NCI-H526 (cell line): ENCODE measurements around the gene TNXB.
A peak's percentile ranks its signal among the peaks of the same experiment; 100 is the strongest.
"Not testable (repeated sequence)": the region's sequence is repeated elsewhere in the genome, so short reads cannot be mapped to it uniquely, and the experiment has no call there.

Experiments used
- DNase-seq, 2 experiments: peaks; one replicate each; lab custom pipeline; 2025; lab: John Stamatoyannopoulos, UW

Gene TNXB

DNA sequence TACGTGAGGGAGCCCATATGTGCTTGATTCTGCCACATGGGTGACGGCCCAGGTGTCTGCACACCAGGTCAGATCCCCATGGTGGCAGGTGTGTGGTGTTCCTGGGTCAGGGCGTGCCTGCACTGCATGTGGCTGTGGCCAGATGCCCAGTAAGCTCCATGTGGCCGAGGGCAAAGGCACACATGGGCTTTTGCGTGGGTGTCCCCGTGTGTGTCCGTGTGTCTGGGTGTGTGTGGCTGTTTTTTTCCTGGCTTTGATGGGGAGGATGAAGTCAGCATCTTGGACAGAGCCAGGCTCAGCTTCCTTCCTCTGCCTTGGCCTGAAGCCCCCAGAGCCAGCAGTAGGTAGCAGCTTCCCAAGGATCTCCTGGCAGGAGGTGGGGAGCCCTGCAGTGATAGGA is 1.5 kb upstream of the TNXB start:
- no peak for DNase-seq

DNA sequence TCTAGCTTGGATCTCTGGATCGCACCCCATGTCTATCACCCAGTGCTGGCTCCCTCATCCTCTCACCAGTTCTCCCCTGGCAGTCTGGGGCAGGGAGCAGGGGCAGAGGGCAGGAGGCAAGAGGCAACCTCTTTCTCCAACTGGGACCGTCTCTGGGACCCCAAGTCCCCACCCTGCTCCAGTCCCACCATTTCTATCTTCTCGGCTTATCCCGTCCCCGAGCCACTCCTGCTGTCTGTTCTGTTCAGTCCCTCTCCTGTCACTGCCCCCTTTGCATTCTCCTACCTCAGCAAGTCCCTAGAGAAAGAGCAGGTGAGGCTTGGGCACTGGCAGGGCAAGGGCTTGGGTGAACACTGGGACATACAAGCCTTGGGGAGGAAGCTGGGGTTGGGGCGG is 625 bp upstream of the TNXB start:
- DNase-seq: no peak

DNA sequence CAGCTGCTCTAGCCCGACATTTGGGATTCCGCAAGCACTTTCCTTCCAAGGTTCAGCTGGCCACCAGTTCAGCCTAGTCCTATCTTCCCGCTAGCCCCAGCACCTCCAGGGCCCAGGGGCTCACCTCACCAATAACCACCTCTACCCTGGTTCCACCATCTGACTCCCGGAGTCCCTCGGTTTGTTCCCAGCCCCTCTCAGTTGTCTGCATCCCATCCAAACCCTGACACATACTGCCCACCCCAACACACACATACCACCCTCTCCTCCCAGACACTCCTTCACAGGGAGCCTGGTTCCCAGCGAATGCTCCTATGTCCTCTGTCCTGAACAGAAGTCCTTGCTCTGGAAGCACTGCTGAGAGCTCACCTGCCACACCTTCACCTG is 418 bp downstream of the TNXB start:
- no peak for DNase-seq

DNA sequence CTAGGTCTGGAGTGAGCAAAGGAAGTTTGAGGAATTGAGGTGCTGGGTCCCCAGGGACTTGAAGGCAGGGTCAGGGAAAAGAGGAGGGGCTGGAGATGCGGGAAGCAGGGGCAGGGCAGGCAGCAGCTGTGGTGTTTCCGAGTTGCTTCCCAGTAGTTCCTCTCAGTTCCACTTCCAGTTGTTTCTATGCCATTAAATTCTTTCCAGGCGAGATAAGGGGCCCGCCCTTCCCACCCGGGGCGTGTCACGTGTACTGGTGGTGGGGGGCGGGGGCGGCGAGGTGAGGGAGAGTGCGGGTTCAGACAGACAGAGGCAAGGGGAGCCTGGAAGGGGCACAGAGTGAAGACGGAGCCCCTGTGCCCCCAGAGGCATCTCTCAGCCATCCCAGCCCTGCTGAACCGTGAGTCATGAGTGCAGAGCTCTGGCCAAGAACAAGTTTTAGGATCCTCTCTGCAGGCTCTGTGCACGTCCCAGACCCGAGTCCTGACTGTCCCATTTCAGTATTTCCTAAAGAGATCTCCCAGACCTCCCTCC is 977 bp downstream of the TNXB start:
- DNase-seq: peak in 1 of 2 experiments; percentile 11

DNA sequence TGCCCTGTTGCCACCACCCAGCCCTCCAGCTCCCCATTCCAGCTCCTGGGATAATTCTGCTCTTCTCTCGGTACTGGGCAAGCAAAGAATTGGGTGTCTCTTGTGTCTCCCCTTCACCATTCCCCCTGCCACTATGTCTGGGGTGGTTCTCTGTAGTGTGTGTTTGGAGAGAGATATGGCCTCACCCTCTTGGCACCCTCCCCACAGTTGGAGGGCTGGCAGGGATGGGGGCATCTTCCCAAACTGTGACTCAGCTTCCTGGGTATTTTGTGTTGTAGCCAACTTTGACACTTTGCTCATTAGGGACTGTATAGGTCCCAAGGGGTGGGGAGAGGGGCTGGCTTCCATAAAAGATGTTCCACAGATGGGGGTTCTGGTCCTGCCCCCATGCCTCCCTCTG is 1.7 kb downstream of the TNXB start:
- no peak for DNase-seq

DNA sequence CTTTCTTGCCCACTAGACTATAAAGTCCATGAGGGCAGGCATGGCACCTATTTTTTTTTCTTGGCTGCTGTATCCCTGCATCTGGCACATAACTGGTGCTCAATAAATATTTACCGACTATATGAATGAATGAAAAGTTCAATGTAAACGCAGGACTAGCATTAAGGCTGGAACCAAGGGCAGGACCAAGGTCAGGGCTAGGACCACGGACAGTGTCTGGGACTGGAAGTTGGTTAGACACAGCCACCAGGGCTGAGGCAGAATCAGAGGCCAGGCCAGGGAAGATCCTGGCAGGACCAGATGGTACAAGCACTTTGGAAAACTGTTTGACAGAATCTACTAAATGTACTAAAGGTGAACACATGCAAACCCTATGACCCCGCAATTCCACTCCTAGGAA is 3.7 kb downstream of the TNXB start:
- DNase-seq: no peak

DNA sequence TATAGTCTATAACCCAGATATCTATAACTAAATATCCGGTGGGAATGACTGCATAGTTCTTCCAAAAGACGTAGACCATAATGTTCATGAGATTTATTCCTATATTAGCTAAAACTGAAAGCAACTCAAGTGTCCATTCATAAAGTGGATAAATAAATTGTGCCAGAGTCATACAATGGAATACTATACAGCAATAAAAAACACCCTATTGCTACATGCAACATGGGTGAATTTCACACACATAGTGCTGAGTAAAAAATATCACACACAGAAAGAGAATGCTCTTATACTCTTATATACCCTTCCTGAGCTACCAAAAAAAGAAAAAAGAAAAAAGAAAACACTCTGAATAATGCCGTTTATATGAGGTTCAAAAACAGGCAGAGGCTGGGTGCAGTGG is 6.9 kb downstream of the TNXB start:
- no peak for DNase-seq

DNA sequence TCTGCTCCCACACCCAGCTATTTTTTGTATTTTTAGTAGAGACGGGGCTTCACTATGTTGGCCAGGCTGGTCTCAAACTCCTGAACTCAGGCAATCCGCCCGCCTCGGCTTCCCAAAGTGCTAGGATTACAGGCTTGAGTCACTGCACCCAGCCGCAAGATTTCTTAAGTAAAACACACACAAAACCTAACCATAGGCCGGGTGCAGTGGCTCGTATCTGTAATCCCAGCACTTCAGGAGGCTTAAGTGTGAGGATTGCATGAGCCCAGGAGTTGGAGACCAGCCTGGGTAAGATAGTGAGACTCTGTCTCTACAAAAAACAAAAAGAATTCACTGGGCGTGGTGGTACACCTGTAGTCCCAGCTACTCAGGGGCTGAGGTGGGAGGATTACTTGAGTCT is 8.9 kb downstream of the TNXB start:
- not testable (repeated sequence) for DNase-seq

DNA sequence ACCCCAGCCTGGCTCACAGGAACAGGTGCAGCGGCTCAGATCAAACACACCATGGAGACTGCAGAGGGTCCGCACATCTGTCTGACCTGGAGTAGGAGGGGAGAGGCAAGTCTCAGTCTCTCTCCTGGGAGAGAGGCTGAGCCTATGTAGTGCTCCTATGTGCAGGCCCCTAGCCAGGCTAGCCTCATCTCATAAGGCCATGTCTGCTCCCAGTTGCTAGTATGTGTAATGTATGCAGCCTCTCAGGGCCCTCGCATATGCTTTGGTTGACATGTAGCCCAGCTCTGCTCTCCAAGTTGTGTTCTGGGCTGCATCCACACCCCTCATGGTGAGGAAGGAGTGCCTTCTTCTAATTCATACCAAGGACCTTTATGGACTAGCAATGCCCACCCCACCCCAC is 11.8 kb downstream of the TNXB start:
- no peak for DNase-seq

DNA sequence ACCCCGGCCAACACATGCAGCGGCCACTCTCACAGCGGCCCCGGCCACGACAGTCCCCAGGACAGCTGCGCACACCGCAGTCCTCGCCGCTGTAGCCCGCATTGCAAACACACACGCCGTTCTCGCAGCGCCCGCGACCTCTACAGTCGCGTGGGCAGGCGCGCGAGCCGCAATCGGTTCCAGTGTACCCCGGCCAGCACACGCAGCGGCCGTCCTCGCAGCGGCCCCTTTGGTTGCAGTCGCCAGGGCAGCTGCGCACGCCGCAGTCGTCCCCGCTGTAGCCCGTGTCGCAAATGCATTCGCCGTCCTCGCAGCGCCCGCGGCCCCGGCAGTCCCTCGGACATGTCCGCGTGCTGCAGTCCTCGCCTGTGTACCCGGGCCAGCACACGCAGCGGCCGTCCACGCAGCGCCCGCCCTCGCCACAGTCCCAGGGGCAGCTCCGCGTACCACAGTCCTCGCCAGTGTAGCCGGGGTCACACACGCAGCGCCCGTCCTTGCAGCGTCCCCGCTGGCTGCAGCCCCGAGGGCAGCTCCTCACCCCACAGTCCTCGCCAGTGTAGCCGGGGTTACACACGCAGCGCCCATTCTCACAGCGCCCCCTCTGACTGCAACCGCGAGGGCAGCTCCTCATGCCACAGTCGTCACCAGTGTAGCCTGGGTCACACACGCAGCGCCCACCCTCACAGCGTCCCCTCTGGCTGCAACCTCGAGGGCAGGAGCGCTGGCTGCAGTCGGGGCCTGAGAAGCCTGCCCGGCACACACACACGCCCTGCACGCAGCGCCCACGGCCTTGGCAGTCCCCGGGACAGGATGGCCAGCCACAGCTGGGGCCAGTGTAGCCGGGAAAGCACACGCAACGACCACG is 12.5 kb downstream of the TNXB start:
- DNase-seq: peak in 1 of 2 experiments; percentile 20

DNA sequence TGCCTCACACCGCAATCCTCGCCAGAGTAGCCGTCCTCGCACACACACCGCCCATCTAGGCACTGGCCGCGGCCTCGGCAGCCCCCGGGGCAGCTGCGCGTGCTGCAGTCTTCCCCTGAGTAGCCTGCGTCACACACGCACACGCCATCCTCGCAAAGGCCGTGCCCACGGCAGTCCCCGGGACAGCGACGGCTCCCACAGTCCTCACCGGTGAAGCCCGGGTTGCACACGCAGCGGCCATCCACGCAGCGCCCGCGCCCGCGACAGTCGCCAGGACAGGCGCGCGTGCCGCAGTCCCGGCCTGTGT is 13.1 kb downstream of the TNXB start:
- DNase-seq: no peak

DNA sequence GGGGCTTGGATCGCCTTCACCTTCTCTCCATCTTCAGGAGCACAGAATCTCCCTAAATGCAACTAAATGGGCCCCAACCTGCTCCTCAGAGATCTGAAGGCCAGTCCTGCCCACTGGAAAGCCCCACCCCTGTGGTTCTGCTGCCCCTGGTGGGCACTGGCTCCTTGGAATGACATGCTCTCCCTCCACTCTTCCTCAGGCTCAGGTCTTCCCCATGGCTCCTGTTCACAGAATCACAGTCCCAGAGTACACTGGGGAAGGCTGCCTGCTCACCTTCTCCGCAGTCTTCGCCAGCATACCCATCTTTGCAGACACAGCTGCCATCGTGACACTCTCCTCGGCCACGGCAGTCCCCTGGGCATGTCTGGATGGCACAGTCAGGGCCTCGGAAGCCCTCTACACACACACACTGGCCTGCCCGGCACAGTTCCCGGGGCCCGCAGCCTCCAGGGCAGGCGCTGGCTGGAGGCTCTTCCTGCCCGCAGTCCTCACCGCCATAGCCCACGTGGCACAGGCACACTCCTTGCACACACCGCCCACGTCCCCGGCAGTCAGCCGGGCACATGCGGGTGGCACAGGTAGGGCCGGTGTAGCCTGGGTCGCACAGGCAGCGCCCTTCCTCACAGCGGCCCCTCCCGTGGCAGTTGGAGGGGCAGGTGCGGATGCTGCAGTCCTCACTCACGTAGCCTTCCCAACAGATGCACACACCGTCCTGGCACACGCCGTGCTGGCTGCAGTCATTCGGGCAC is 13.6 kb downstream of the TNXB start:
- peak in 1 of 2 experiments; percentile 20 for DNase-seq

DNA sequence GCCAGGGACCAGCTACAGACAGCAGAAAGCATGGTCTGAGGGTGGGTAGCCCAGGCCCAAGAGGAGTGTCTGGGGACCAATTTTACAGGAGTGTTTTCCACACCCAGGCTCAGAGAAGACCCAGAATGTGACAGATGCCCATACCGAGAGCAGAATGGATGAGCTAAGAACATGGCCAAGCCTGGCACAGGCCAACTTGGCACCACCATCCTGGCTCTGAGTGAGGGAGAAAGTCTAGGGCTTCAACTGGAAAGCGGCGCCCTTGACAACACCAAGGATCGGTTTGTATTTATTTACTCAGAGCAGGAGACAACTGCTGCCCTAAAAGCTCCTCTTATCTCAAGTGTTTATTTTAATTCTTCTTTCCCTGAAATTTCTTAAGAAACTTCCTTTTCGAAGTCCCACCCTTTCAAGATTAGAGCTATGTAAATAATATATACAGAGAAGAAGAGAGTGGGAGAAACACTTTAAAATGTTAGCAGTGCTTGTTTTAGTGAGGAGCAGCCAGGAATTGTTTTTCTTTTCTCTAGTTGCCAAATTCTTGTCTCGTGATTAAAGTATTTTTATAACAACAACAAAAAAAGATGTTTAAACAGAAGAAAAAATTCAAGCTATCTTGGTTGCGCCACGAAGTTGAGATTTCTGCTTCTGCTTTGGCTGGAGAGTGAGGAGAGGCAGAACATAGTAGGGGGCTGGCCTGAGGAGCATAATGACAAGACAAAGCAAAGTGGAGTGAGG is 16.2 kb downstream of the TNXB start:
- no peak for DNase-seq

DNA sequence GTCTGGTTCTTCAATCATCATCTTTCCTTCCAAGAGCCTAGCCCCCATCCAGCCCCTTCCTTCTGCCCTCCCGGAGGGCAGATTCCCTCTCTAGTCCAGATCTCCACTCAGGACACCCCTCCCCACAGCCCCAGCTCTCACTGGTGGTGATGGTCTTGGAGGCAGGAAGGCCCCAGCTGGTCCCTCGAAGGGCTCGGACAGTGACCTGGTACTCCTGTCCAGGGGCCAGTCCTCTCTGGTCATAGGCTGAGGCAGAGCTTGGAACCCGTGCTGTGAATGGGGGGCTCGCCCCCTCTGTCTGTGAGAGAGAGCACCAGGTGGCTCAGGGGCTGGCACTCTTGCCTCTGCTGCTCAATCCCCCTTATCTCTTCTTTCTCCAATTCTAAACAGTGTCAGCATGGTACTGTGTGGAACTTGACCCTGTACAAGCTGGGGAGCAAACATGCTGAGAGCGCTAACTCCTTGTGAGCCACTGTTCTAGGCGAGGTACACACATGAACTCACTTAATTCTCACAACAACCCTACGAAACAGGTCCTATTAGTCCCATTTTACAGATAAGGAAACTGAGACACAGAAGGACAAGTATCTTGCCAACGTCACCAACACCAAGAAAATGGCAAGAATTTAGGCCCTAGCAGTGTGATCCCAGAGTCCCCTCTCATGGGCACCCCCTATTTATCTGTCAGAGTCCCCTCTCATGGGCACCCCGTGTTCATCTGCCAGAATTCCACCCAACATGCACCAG is 19.9 kb downstream of the TNXB start:
- no peak for DNase-seq

DNA sequence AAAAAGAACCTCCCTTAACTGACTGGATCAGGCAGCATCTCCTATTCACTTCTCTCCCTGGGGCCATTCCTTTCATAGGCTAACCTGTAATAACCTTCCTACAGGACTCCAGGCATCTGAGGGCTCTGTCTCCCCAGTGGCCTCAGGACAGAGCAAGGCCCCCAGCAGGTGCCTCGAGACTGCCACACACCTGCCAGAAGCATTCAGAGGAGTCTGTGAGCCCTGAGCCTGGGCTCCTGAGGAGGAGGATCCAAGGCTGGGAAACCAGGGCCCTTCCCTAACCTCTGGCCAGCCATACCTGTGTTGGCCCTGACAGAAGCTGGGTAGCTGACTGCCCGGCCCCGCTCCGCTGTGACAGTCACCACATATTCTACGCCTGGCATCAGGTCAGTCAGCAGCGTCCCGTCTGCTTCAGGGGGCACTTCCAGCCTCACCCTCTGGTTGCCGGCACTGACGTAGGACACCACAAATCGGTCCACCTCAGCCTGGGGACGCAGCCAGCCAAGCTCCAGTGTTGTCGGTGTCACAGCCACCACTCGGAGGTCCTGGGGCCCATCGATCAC is 20.6 kb downstream of the TNXB start:
- no peak for DNase-seq

DNA sequence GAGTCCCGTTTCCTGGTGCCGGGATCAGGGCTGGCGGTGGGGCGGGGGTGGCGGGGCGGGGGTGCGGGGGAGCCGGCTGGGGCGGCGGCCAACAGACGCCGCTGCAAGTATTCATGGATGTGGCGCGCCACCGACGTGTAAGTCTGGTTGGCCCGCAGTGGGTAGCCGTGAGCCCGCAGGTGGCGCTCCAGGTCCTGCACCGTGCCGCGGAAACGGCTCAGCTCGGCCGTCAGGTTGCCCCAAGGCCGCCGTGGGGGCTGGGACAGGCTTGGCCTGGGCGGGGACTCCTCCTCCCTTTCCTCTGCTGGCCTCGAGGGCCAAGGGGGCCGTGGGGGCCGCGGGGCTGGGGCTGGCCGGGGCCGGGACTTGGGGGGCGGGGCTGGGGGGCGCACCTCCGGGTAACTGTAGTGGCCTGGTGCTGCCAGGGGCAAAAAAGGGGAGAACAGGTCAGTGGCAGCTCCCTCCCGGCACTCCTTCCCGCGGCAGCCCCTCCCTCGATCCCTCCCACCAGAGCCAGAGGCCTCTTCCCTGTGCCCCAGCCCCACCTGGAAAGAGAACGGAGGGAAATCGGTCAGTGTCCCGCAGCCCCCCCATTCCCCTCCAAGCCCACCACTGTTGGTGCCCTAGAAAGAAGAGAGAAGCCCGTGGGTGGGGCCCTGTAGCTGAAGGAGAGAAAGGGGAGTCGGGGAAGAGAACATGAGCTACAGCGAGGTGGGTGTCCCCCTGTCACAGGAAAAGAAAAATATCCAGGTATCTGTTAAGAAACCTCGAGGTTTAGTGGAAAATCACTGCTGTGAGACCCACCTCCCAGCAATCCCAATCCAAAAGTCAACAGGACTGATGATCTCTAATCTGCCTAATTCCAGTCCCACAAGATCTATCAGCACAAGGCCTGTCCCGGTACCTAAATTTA is 21.3 kb downstream of the TNXB start:
- peak; percentile 54 to 81 for DNase-seq

DNA sequence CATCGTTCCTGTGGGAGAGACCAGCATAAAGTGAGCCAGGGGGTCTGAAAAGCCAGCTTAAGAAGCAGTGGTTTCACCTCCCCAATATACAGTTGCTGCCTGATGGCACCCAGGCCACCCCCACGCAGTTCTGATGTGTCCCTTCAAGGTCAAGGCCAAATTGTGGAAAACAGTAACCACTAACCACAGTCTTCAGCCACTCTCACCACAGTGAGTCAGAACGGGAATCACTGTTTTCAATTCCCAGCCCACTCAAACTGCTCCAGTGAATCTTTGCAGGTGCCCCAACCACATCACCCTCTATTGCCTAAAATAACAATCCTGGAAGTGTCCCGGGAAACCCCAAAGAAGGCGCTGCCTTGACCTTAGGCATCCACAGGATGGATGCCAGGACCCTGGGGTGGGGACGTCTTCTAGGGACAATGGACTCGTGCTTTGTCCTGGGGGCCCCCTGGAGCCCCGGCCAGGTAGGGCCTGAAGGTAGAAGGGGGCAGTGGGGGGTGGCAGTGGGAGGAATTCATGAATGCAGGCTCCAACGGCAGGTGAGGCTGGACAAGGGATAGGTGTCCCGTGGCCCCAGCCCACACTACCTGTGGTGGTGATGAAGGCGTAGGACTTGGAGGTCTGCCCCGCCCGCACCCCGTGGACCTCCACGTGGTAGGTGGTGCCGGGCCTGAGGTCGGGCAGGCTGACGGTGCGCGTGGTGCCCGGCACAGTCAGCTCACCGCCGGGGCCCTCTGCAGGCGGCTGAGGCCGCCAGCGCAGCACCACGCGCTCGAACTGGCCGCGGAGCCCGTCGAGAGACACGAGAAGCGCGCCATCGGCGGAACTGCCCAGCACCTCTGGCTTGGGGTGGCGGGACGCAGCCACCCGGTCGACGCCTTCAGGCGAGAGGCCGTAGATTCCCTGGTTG is 22.2 kb downstream of the TNXB start:
- peak in 1 of 2 experiments; percentile 59 for DNase-seq

DNA sequence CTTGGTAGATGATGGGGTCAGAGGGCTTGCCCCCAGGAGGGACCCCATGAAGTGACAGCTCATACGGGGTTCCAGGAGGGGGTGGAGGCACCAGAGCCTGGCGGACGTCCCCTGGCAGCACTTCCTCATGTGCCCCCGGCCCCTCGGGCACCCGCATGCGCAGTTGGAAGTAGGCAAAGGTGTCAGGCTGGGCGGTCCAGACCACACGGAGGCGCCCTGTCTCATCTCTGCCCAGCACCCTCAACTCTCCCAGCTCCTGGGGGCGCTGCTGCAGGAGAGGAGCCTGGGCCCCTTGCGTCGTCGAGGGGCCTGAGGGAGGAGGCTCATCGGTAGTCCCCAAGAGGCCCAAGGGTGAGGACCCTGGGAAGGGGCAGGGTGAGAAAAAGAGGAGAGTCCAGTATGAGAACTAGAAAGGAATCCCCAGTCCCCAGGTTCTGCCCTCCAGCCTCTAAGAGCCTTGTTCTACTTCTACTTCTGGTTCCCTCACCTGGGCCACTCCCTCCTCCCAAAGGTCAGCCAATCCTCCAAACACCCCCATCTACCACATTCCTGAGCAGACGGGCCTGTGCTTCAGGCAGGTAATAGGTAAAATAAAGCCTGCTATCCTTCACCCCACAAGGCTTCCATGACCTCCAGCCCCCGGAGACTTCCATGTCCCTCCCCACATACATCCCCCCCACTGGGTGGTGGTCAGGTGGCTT is 23.2 kb downstream of the TNXB start:
- peak in 1 of 2 experiments; percentile 22 for DNase-seq

DNA sequence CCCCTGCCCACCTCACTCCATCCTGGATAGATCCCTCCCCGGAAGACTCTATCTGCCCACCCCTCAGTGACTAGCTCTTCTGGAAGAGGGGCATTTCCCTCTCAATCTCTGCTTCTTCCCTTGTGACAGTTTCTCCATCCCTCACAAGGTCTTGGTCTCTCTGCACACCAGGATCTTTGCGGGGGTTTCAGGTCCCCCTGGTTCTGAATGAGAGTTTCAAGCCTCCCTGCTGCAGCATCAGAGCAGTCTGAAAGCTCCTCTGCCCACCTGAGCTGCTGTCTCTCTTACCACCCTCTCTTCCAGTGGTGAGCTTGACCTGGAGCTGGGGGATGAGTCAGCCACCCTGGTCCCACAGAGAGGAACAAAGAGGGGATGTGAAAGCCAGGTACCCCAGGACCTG is 24.4 kb downstream of the TNXB start:
- no peak for DNase-seq
